GM12878 (cell line): ENCODE measurements around the gene HECTD4. TPM values are rescaled to one million over a fixed set of nuclear protein-coding genes. Genes with fewer than 3 reads are reported as not detected.

Experiments used
- ATAC-seq: fragments of 200-7000 bp; cut with Tn5 transposase; 3 replicates; pipeline ENCODE4 v1.9.1; 2020; ENCODE audit warnings: mild to moderate bottlenecking, moderate library complexity
- BruUV-seq: library from RNA; stranded (reverse); fragments of 400-500 nt; replicated peaks from 2 replicates; lab custom pipeline; 2021; lab: Mats Ljungman, UMichigan
- CTCF ChIA-PET: fragments of 300-600 bp; sonication (Branson Sonifier 250); formaldehyde crosslinking; extraction: SDS; loops from one replicate; lab custom pipeline; 2021; ENCODE audit warnings: inconsistent platforms; lab: Yijun Ruan, JAX
- POLR2A ChIA-PET: fragments of 350-600 bp; formaldehyde crosslinking; extraction: SDS; loops from one replicate; lab custom pipeline; 2021; ENCODE audit warnings: inconsistent platforms; lab: Charles Lee
- RAD21 ChIA-PET: fragments of 300-600 bp; sonication (Branson Sonifier 250); formaldehyde crosslinking; loops from one replicate; lab custom pipeline; 2023; ENCODE audit warnings: antibody characterized with exemption; ENCODE audit not compliant: unreplicated experiment; lab: Charles Lee
- SMC1A ChIA-PET: fragments of 300-600 bp; sonication (Branson Sonifier 250); formaldehyde crosslinking; loops from one replicate; lab custom pipeline; 2023; ENCODE audit not compliant: unreplicated experiment, uncharacterized antibody; lab: Charles Lee
- DNase-seq: peaks from one replicate; pipeline ENCODE4 v3.0.0-alpha.2; 2011; ENCODE audit warnings: low read depth, low spot score
- FAIRE-seq: peaks from 3 replicates; lab custom pipeline; 2011; peaks lifted over from hg19 to GRCh38; lab: Jason Lieb, UNC
- H2AFZ ChIP-seq: 2 replicates; pipeline ENCODE4 v1.6.0; 2011; ENCODE audit warnings: low read depth, low read length, control low read depth; ENCODE audit not compliant: control insufficient read depth
- H3K27ac ChIP-seq: 2 replicates; pipeline ENCODE4 v1.5.1; 2011; ENCODE audit warnings: control low read depth; ENCODE audit not compliant: control insufficient read depth, insufficient read depth
- H3K27me3 ChIP-seq, 2 experiments: replicated peaks in 1 of 2; 2 replicates each; pipeline versions ENCODE4 v1.6.0 to v1.6.1; 2011; ENCODE audit warnings: low read length in 1 of 2; ENCODE audit not compliant: control insufficient read depth in 2 of 2, insufficient read depth in 2 of 2
- H3K36me3 ChIP-seq, 2 experiments: 2 replicates each; pipeline ENCODE4 v1.5.1; 2011; ENCODE audit warnings: low read length in 1 of 2; ENCODE audit not compliant: control insufficient read depth in 2 of 2, insufficient read depth in 2 of 2
- H3K4me1 ChIP-seq: 2 replicates; pipeline ENCODE4 v1.6.1; 2011; ENCODE audit warnings: mild to moderate bottlenecking, low read length, moderate library complexity, mixed read lengths; ENCODE audit not compliant: control insufficient read depth, insufficient read depth
- H3K4me2 ChIP-seq: 2 replicates; pipeline ENCODE4 v1.6.0; 2011; ENCODE audit warnings: control low read depth; ENCODE audit not compliant: control insufficient read depth, insufficient read depth
- H3K4me3 ChIP-seq: fragments of 200-600 bp; sonication (generic); 2 replicates; pipeline ENCODE4 v1.5.1; 2016
- H3K79me2 ChIP-seq: 2 replicates; pipeline ENCODE4 v1.6.0; 2011; ENCODE audit warnings: low read length; ENCODE audit not compliant: control insufficient read depth, insufficient read depth
- H3K9ac ChIP-seq: 2 replicates; pipeline ENCODE4 v1.8.0; 2011; ENCODE audit warnings: low read length, control low read depth, mixed read lengths; ENCODE audit not compliant: control insufficient read depth, insufficient read depth
- H3K9me3 ChIP-seq: replicated peaks from 3 replicates; pipeline ENCODE4 v1.5.1; 2011; ENCODE audit warnings: mild to moderate bottlenecking, low read length; ENCODE audit not compliant: control insufficient read depth, insufficient read depth
- H4K20me1 ChIP-seq: 2 replicates; pipeline ENCODE4 v1.6.0; 2011; ENCODE audit not compliant: control insufficient read depth, insufficient read depth
- BACH1 ChIP-seq: fragments of 450-650 bp; IDR thresholded peaks from 2 replicates; pipeline ENCODE4 v1.6.1; 2017; ENCODE audit warnings: mild to moderate bottlenecking, borderline replicate concordance
- BHLHE40 ChIP-seq, 2 experiments: fragments of 450-650 bp in 1 of 2; IDR thresholded peaks; 2 replicates each; pipeline ENCODE4 v1.6.1; 2011 to 2017; ENCODE audit warnings: low read depth in 2 of 2, borderline replicate concordance in 1 of 2, improper control_type of control experiment in 1 of 2, low read length in 1 of 2, mild to moderate bottlenecking in 1 of 2
- E2F8 ChIP-seq: fragments of 450-650 bp; IDR thresholded peaks from 2 replicates; pipeline ENCODE4 v1.6.1; 2018; ENCODE audit warnings: mild to moderate bottlenecking, low read depth, moderate library complexity; ENCODE audit not compliant: partially characterized antibody
- GABPA ChIP-seq: IDR thresholded peaks from 2 replicates; pipeline ENCODE4 v1.6.1; 2014; ENCODE audit warnings: antibody characterized with exemption, low read depth, mild to moderate bottlenecking, inconsistent platforms
- HDAC2 ChIP-seq: fragments of 200-600 bp; sonication (generic); IDR thresholded peaks from 2 replicates; pipeline ENCODE4 v1.6.1; 2017
- NR2C2 ChIP-seq: IDR thresholded peaks from 2 replicates; pipeline ENCODE4 v1.6.1; 2011; ENCODE audit warnings: borderline replicate concordance, low read depth; ENCODE audit not compliant: control insufficient read depth, insufficient read length
- PRDM15 ChIP-seq: fragments of 450-650 bp; formaldehyde crosslinking; IDR thresholded peaks from 2 replicates; pipeline ENCODE4 v1.4.0; 2020; ENCODE audit warnings: mild to moderate bottlenecking, moderate library complexity
- WGBS: methylation state at CpG from one replicate; pipeline ENCODE4 v1.1.6; 2016; ENCODE audit warnings: low lambda C conversion rate; ENCODE audit not compliant: insufficient replicate concordance, insufficient coverage; ENCODE audit errors: missing lambda C conversion rate; 5-methylcytosine and 5-hydroxymethylcytosine counted together
- in situ Hi-C: fragments of 300-500 bp; cut with MboI; formaldehyde crosslinking; loops from 9 replicates; pipeline ENCODE4 v1.14.3; 2018; ENCODE audit warnings: mixed read lengths
- intact Hi-C: fragments of 100-400 bp; cut with micrococcal nuclease; formaldehyde crosslinking; loops from one replicate; pipeline ENCODE4 v1.14.2; 2022; ENCODE audit not compliant: unreplicated experiment
- polyA plus RNA-seq, 11 experiments: library from polyadenylated mRNA; depleted of rRNA in 4 of 11; unstranded in 6 of 11; stranded (reverse) in 5 of 11; fragments of >200 nt; fragmentation: Nextera tagmentation in 4 of 11; fragmentation: Illumina TruSeq in 1 of 11; extraction: Ambion mirVana in 4 of 11; extraction: Trizol in 1 of 11; gene quantifications; 1 replicate in 1 of 11; 2 replicates in 10 of 11; pipeline versions ENCODE4 v1.2.1 to v1.2.3, GENCODE V29; 2011 to 2016; ENCODE audit warnings: inconsistent platforms in 2 of 11, missing spikeins in 2 of 11, low read depth in 1 of 11
- total RNA-seq, 4 experiments: library from RNA; depleted of rRNA in 3 of 4; stranded (reverse); fragments of >200 nt in 3 of 4; fragmentation: Illumina TruSeq in 1 of 4; extraction: Trizol in 1 of 4; gene quantifications; 2 replicates each; pipeline versions ENCODE4 v1.2.1 to v1.2.3, GENCODE V29; 2013 to 2021

HECTD4 gene
- total and polyA plus RNA-seq, 10 of the 15 experiments (the other 5 are each of a cell fraction or from before 2014, with no cell fraction given), result 5.8 to 43.9 (median 17.9) TPM

GRCh38 chr12:112179341-112179740, 202.9 kb downstream of the HECTD4 start:
- no peak for ATAC-seq
- 97% methylated on average over 11 of the region's 11 CpGs for WGBS

More at GRCh38 chr12:112179341-112179740, 202.9 kb downstream of the HECTD4 start:
- BruUV-seq, result no TSS peak
- CTCF ChIA-PET, result interaction anchor here (1.4 kb wide), 1 partner anchor 19 kb away, joined by 3 read pairs; no protein-coding TSS in a partner anchor
- H3K27ac ChIP-seq, result no peak overlapping the region
- RAD21 ChIA-PET, result no interaction called here
- in situ Hi-C loops, result no loop called here
- H3K9me3 ChIP-seq, result no peaks in the 10 kb centered on the region
- TF ChIP-seq BACH1 (no peak), E2F8 (no peak), NR2C2 (no peak), HDAC2 (no peak), GABPA (no peak), PRDM15 (CRISPR knock-in tag) (no peak), BHLHE40 (IDR thresholded peaks at IDR 0.05; ENCODE audit: borderline replicate concordance in 1 of 2, low read depth in 2 of 2, low read length in 1 of 2) (no peak)
- TF ChIP-seq, all 136 proteins: peak for 0
- Histone ChIP-seq H3K4me1 (peaks cover 17% of the 10 kb centered on the region), H3K27me3 (no peaks in the 10 kb centered on the region), H4K20me1 (no peaks in the 10 kb centered on the region), H3K4me3 (no peak overlapping the region), H3K4me2 (no peak overlapping the region), H2AFZ (no peak overlapping the region), H3K79me2 (no peaks in the 10 kb centered on the region), H3K9ac (no peak overlapping the region), H3K36me3 (peaks cover 9 to 27% of the 10 kb centered on the region in 2 experiments)
- ChIA-PET SMC1A (no interaction called here), POLR2A (interaction anchor here (0.6 kb wide), 1 partner anchor 696 kb away, joined by 7 read pairs; no protein-coding TSS in a partner anchor)
- intact Hi-C loops, result no loop called here
- DNase-seq (no peak), FAIRE-seq (no peak)
